ENCODE measurements around the gene MYO19. TPM values are rescaled to one million over a fixed set of nuclear protein-coding genes. Genes with fewer than 3 reads are reported as not detected.
A peak's percentile ranks its signal among the peaks of the same experiment; 100 is the strongest.

Gene MYO19
- total RNA-seq, 4 donors from 2014 or later, result 134 to 366 (median 154) TPM

DNA sequence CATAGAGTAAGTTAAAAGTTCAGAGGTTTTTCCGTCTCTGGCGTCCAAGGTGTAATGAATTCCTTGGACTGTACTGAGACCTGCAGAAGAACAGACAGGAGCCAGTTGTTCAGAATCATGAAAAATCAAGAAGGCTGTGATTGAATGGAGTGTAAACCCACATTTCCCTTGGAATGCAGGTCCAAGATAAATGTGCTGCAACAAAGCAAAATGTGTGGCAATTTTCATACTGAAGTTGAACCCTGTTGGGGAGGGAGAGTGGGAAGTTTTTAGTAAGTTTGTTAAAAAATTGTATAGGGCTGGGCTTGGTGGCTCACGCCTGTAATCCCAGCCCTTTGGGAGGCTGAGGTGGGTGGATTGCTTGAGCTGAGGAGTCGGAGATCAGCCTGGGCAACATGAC is 31.4 kb upstream of the MYO19 start:
- no peak for TF ChIP-seq POLR2A (IDR thresholded peaks at IDR 0.05)
- TF ChIP-seq POLR2AphosphoS5 (IDR thresholded peaks at IDR 0.05), result no peak
- TF ChIP-seq, protein P1, sequence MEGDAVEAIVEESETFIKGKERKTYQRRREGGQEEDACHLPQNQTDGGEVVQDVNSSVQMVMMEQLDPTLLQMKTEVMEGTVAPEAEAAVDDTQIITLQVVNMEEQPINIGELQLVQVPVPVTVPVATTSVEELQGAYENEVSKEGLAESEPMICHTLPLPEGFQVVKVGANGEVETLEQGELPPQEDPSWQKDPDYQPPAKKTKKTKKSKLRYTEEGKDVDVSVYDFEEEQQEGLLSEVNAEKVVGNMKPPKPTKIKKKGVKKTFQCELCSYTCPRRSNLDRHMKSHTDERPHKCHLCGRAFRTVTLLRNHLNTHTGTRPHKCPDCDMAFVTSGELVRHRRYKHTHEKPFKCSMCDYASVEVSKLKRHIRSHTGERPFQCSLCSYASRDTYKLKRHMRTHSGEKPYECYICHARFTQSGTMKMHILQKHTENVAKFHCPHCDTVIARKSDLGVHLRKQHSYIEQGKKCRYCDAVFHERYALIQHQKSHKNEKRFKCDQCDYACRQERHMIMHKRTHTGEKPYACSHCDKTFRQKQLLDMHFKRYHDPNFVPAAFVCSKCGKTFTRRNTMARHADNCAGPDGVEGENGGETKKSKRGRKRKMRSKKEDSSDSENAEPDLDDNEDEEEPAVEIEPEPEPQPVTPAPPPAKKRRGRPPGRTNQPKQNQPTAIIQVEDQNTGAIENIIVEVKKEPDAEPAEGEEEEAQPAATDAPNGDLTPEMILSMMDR (IDR thresholded peaks at IDR 0.05), result no peak
- TF ChIP-seq EP300 (IDR thresholded peaks at IDR 0.05), result no peak
- Histone ChIP-seq H3K9me3 (no peaks in the 10 kb centered on the region), H3K4me1 (no peaks in the 10 kb centered on the region), H3K27me3 (no peaks in the 10 kb centered on the region), H3K4me3 (no peak overlapping the region), H3K27ac (no peak overlapping the region), H3K36me3 (peaks cover 85% of the 10 kb centered on the region)
- DNase-seq (ENCODE audit: low spot score in 2 of 2), result no peak
- 95% methylated on average over 4 of the region's 4 CpGs for WGBS

DNA sequence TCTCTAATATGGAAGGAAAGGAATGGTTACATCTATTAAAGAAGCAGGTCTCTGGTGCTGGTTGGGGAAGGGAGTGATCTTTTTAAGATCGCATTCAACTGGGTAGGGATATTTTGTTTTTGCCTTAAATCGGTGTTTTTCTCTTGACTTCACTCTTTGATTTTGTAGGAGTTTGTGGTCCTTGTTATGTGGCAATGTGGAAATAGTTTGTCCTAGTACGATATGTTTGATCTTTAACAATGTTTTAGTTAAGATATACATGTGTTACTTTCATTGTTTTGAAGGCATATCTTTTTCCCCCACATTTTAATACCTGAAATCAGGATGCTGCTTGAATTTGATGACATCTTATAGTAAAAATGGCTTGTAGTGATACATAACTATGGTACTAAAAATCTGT is 18.8 kb upstream of the MYO19 start:
- H3K4me3 ChIP-seq, result no peak overlapping the region
- peaks cover 46% of the 10 kb centered on the region for H3K4me1 ChIP-seq
- H3K27me3 ChIP-seq, result no peaks in the 10 kb centered on the region
- H3K36me3 ChIP-seq, result peaks cover 31% of the 10 kb centered on the region
- DNase-seq (ENCODE audit: low spot score in 2 of 2), result no peak
- no peak for TF ChIP-seq POLR2A (IDR thresholded peaks at IDR 0.05)
- no peak for TF ChIP-seq POLR2AphosphoS5 (IDR thresholded peaks at IDR 0.05)
- no peak for TF ChIP-seq EP300 (IDR thresholded peaks at IDR 0.05)
- TF ChIP-seq, protein P1 (IDR thresholded peaks at IDR 0.05), result no peak
- WGBS, result 82% methylated on average over 3 of the region's 3 CpGs
- no peak overlapping the region for H3K27ac ChIP-seq
- no peaks in the 10 kb centered on the region for H3K9me3 ChIP-seq

DNA sequence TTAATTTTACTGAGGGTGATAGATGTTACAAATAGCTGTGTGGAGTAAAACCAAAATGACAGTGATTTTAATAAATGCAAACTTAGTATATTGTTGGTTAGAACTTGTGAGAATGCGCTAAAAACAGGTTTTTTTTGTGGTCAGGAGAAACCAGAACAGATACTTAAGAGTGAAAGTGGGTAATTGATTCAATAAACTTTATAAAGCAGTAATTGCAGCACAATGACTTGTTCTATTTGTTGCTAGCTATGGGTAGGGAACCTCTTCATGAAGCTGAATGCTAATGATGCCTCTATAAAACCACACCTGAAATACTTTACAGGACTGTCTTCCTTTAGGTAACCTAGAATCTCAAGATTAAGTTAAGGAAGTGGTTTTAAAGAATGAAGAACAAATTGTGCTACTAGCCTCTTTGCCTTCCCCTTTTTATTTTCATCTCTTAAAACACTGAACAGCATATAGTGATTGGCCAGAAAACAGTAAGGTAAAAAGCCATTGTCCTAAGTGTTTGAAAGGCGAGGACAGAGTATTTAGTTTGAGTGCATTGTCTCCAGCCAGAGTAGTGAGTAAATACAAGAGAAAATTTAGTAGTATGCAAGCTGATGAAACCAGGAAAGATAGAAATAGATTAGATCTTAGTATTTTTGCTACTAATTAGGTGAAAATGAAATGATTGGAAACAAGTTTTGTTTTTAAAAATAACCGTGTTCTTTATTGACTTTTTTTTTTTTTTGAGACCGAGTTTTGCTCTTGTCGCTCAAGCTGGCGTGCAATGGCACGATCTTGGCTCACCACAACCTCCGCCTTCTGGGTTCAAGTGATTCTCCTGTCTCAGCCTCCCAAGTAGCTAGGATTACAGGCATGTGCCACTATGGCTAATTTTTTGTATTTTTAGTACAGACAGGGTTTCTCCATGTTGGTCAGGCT is 16.1 kb upstream of the MYO19 start:
- TF ChIP-seq POLR2AphosphoS5 (IDR thresholded peaks at IDR 0.05), result no peak
- no peak for TF ChIP-seq EP300 (IDR thresholded peaks at IDR 0.05)
- TF ChIP-seq, protein P1 (IDR thresholded peaks at IDR 0.05), result no peak
- no peak for TF ChIP-seq POLR2A (IDR thresholded peaks at IDR 0.05)
- no peak overlapping the region for H3K27ac ChIP-seq

DNA sequence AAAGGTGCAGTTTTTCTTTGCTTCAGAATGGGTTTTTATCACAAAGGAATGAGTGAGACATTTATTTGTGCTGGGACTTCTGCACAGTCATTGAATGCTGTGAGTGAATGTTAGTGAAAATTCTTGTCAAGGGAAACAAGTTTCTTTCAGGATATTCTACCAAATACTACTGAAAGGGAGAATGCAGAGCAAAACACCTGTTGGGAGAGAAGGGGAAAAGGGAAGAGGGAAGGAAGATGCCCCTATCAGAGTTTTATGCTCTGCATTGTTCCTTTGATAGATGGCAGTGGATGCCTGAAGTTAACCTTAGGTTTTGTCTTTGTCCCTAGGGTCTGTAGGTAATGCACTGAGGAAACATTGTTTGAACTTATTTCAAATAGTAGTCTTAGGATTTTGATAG is 13.1 kb upstream of the MYO19 start:
- Histone ChIP-seq H3K9me3 (no peaks in the 10 kb centered on the region), H3K4me3 (peak overlapping the region; percentile 82), H3K36me3 (no peaks in the 10 kb centered on the region), H3K27me3 (no peaks in the 10 kb centered on the region), H3K4me1 (peaks cover 65% of the 10 kb centered on the region), H3K27ac (no peak overlapping the region)
- TF ChIP-seq EP300 (IDR thresholded peaks at IDR 0.05), result no peak
- DNase-seq (ENCODE audit: low spot score in 2 of 2), result no peak

More for the DNA sequence above, 16.1 kb upstream of the MYO19 start:
- Histone ChIP-seq H3K4me1 (peaks cover 72% of the 10 kb centered on the region), H3K36me3 (peaks cover 5% of the 10 kb centered on the region), H3K27me3 (no peaks in the 10 kb centered on the region), H3K4me3 (no peak overlapping the region), H3K9me3 (no peaks in the 10 kb centered on the region)
- 82% methylated on average over 8 of the region's 8 CpGs for WGBS
- DNase-seq (ENCODE audit: low spot score in 2 of 2), result no peak

DNA sequence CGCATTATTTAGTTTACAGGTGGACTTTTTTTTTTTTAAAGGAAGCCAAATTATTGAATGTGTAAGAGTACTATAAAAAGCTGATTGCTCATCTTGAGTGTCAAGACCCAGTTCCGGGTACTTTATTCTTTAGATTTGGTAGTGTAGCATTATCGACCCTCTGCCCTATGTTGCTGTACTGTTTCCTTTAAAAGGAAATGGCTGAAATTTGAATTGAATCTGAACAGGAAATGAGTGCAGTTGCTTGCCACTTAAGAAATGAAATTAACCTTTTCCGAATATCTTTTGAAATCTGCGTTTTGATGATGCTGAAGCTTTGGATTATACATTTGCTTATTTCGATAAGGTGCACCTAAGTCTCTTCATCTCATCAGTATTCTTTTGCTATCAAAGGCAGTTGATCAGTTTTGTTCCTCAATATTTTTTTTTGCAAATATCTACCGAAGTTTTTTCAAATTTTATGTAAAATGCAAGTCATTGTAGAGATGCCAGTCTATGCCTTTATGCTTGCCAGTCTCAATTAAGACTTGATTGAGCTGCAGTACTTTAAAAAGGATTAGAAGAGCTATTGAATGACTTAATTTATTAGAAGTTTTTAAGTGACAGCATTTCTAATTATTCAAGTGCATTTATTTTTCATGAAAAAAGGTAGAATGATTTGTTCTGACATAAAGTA is 11.9 kb upstream of the MYO19 start:
- H3K27me3 ChIP-seq, result no peaks in the 10 kb centered on the region
- H3K4me3 ChIP-seq, result peak overlapping the region; percentile 82
- WGBS, result 8% methylated on average over 7 of the region's 7 CpGs
- H3K36me3 ChIP-seq, result no peaks in the 10 kb centered on the region
- no peaks in the 10 kb centered on the region for H3K9me3 ChIP-seq
- peaks cover 62% of the 10 kb centered on the region for H3K4me1 ChIP-seq
- TF ChIP-seq, protein P1 (IDR thresholded peaks at IDR 0.05), result no peak
- TF ChIP-seq POLR2A (IDR thresholded peaks at IDR 0.05) (no peak), EP300 (IDR thresholded peaks at IDR 0.05) (no peak), POLR2AphosphoS5 (IDR thresholded peaks at IDR 0.05) (no peak)
- no peak for DNase-seq (ENCODE audit: low spot score in 2 of 2)
- H3K27ac ChIP-seq, result peak overlapping the region; percentile 97

Measured in suprapubic skin (tissue), 4 donors.